ENCODE results near the gene UBXN2A.

DNA sequence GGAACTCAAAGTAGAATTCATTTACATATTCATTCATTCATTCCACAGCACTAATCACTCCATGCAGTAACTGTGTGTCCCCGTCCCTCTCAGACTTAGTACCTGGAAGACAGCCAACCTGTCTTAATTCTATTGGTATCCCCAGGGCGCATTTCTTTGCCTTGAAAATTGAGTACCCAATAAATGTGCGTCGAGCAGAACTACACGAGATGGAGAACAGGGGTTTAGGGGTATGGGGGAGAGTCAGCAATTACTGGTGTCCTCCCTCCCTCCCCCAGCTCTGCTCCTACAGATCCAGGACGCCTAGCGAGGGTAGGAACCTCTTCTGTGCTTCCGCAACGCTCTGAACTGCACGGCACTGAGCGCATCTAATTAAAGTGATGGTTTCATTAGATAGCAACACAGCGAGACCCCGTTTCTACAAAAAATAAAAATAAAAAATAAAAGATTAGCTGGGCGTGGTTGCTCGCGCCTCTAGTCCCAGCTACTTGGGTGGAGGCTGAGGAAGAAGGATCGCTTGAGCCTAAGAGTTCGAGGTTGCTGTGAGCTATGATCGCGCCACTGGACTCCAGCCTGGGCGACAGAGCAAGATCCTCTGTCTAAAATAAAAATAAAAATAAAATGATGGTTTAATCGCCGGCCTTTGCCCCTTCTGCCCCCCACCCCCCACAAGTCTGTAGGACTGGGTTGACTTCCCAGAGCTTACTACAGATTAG, 108.7 kb downstream of the UBXN2A start:
- TF ChIP-seq EZH2 (IDR thresholded peaks at IDR 0.05; ENCODE audit: insufficient read depth, poor library complexity, severe bottlenecking) (no peak), EZH2phosphoT487 (IDR thresholded peaks at IDR 0.05; ENCODE audit: insufficient read depth, low read depth) (no peak)

All from GM23248 (cell line).